Tibial nerve (tissue), 4 donors: ENCODE measurements around the gene NCF4. TPM values are rescaled to one million over a fixed set of nuclear protein-coding genes. Genes with fewer than 3 reads are reported as not detected.

Experiments
- DNase-seq, 2 donors: peaks; one replicate each; pipeline ENCODE4 v3.0.0-alpha.2; 2019; ENCODE audit warnings: low spot score in 2 of 2
- H3K27ac ChIP-seq, 4 donors: fragments of 200-600 bp; sonication (generic) in 3 of 4; one replicate each; pipeline ENCODE4 v1.5.1; 2017 to 2019; ENCODE audit warnings: mild to moderate bottlenecking in 1 of 4
- H3K27me3 ChIP-seq, 2 donors: fragments of 200-600 bp; sonication (generic) in 1 of 2; one replicate each; pipeline versions ENCODE4 v1.5.1 to v1.6.0; 2017 to 2019
- H3K36me3 ChIP-seq, 3 donors: fragments of 200-600 bp; sonication (generic); one replicate each; pipeline ENCODE4 v1.5.1; 2018 to 2019
- H3K4me1 ChIP-seq, 4 donors: fragments of 200-600 bp; sonication (generic) in 3 of 4; one replicate each; pipeline ENCODE4 v1.5.1; 2017 to 2019
- H3K4me3 ChIP-seq, 4 donors: fragments of 200-600 bp; sonication (generic) in 3 of 4; one replicate each; pipeline ENCODE4 v1.5.1; 2017 to 2019; ENCODE audit warnings: mild to moderate bottlenecking in 1 of 4, moderate library complexity in 1 of 4
- H3K9me3 ChIP-seq, 4 donors: fragments of 200-600 bp; sonication (generic) in 3 of 4; one replicate each; pipeline ENCODE4 v1.5.1; 2017 to 2019
- CTCF ChIP-seq, 5 experiments: fragments of 200-600 bp in 3 of 5; fragments of 450-650 bp in 2 of 5; sonication (generic) in 3 of 5; IDR thresholded peaks; one replicate each; pipeline ENCODE4 v1.5.1; 2016 to 2019; ENCODE audit warnings: antibody characterized with exemption in 5 of 5, mild to moderate bottlenecking in 3 of 5, moderate library complexity in 2 of 5
- EP300 ChIP-seq, 2 donors: sonication (generic); formaldehyde crosslinking; IDR thresholded peaks; one replicate each; pipeline ENCODE4 v1.6.1; 2017; ENCODE audit warnings: antibody characterized with exemption in 2 of 2, mild to moderate bottlenecking in 1 of 2
- POLR2A ChIP-seq, 2 donors: fragments of 450-650 bp; IDR thresholded peaks; one replicate each; pipeline ENCODE4 v1.6.1; 2017; ENCODE audit warnings: antibody characterized with exemption in 2 of 2, mild to moderate bottlenecking in 2 of 2, moderate library complexity in 2 of 2
- WGBS, 2 donors: methylation state at CpG; one replicate each; pipeline ENCODE4 v1.1.5; 2018; 5-methylcytosine and 5-hydroxymethylcytosine counted together
- total RNA-seq, 4 donors: library from RNA; depleted of rRNA; stranded (reverse); fragments of >200 nt; gene quantifications; one replicate each; pipeline ENCODE4 v1.1.0, GENCODE V29; 2016

The NCF4 gene
- total RNA-seq, 4 donors from 2014 or later, result 14.2 to 71.4 (median 17.2) TPM

- H3K4me1 ChIP-seq, result peaks cover 0 to 3% (median 0%) of the 10 kb centered on the region in 4 donors
- WGBS, 2 donors, result 85 to 90% methylated on average over 14 to 21 of the region's 21 CpGs
- H3K36me3 ChIP-seq, result no peaks in the 10 kb centered on the region
- peaks cover 0 to 11% (median 0%) of the 10 kb centered on the region in 4 donors for H3K9me3 ChIP-seq
- no peak overlapping the region for H3K27ac ChIP-seq
- no peak for DNase-seq
- TF ChIP-seq POLR2A (IDR thresholded peaks at IDR 0.05) (no peak), EP300 (IDR thresholded peaks at IDR 0.05) (no peak), CTCF (IDR thresholded peaks at IDR 0.05) (no peak)
- H3K4me3 ChIP-seq, result no peak overlapping the region
- H3K27me3 ChIP-seq, result peaks cover 0 to 19% of the 10 kb centered on the region in 2 donors
Measured at GRCh38 chr22:36923131-36923788, 62.5 kb downstream of the NCF4 start.

GRCh38 chr22:36924151-36924698 is 63.4 kb downstream of the NCF4 start:
- H3K4me3 ChIP-seq, result no peak overlapping the region
- TF ChIP-seq CTCF (IDR thresholded peaks at IDR 0.05), result no peak
- TF ChIP-seq POLR2A (IDR thresholded peaks at IDR 0.05), result no peak
- TF ChIP-seq EP300 (IDR thresholded peaks at IDR 0.05), result no peak
- DNase-seq, result no peak
- no peaks in the 10 kb centered on the region for H3K36me3 ChIP-seq
- H3K9me3 ChIP-seq, result peaks cover 0 to 2% (median 0%) of the 10 kb centered on the region in 4 donors
- H3K4me1 ChIP-seq, result peaks cover 0 to 3% (median 0%) of the 10 kb centered on the region in 4 donors
- H3K27ac ChIP-seq, result no peak overlapping the region
- WGBS, 2 donors, result 73 to 76% methylated on average over 6 to 8 of the region's 8 CpGs
- H3K27me3 ChIP-seq, result peaks cover 0 to 29% of the 10 kb centered on the region in 2 donors

DNA sequence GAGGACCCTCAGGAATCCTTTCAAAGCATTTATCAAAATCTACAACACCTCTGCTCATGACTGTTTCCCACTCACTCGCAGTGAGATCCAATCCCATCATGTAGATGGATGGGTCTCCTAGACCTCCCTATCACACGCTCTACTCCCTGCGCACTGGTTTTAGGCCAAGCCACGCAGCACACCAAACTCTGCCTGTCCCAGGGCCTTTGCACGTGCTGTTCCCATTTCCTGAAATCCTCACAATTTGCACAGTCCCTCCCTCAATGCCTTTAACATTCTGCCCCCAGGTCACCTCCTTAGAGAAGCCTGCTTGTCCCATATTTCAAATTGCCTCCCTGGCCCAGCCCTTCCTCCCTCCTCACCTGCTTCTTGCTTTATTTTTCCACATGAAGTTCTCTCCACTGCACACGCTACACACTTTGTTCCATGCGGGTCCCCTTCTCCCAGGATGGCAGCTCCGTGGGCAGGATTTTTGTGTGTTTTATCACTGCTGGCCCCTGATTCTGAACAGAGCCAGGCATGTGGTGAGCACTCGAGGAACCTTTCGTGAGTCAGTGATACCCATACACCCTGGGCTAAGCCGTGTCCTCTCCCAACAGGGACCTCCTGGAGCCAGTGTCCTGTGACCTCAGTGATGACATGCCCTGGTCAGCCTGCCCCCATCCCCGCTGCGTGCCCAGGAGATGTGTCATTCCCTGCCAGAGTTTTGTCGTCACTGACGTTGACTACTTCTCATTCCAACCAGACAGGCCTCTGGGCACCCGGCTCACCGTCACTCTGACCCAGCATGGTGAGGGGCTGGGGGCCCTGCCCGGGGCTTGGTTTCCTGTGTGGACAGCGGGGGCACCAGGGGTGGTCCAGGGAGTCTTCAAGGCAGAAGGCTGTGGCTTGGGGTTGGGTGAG is 64.8 kb downstream of the NCF4 start:
- Histone ChIP-seq H3K4me1 (peaks cover 0 to 3% (median 0%) of the 10 kb centered on the region in 4 donors), H3K4me3 (no peak overlapping the region), H3K27ac (no peak overlapping the region), H3K9me3 (no peaks in the 10 kb centered on the region), H3K36me3 (no peaks in the 10 kb centered on the region), H3K27me3 (peaks cover 0 to 33% of the 10 kb centered on the region in 2 donors)
- no peak for DNase-seq
- WGBS, 2 donors, result 77 to 80% methylated on average over 19 of the region's 19 CpGs
- no peak for TF ChIP-seq EP300 (IDR thresholded peaks at IDR 0.05)
- no peak for TF ChIP-seq CTCF (IDR thresholded peaks at IDR 0.05)
- TF ChIP-seq POLR2A (IDR thresholded peaks at IDR 0.05), result no peak

DNA sequence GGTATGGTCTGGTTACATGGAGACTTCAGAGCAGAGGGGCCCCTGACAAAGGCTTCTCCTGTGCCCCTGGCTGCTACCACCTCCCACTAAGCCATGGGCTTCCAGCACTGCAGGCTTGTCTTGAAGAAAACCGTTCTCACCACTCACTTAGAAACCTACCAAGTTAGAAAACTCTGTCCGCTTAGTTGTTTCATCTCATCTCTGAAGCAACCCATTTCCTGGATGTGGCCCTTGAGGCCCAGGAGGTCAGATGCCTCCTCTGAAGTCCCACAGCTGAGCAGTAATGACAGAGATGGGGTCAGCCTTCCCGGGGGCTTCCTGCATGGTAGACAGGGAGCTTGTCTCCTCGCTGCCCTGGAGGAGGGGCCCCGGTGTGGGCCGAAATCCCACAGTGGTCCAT is 65.5 kb downstream of the NCF4 start:
- Histone ChIP-seq H3K9me3 (no peaks in the 10 kb centered on the region), H3K27me3 (peaks cover 0 to 33% of the 10 kb centered on the region in 2 donors), H3K4me1 (peaks cover 0 to 3% (median 0%) of the 10 kb centered on the region in 4 donors), H3K4me3 (no peak overlapping the region), H3K36me3 (no peaks in the 10 kb centered on the region), H3K27ac (no peak overlapping the region)
- TF ChIP-seq EP300 (IDR thresholded peaks at IDR 0.05), result no peak
- 89% methylated on average over 6 of the region's 6 CpGs for WGBS, 2 donors
- DNase-seq, result no peak

GRCh38 chr22:36926721-36927435 is 66.1 kb downstream of the NCF4 start:
- Histone ChIP-seq H3K36me3 (no peaks in the 10 kb centered on the region), H3K27me3 (peaks cover 0 to 33% of the 10 kb centered on the region in 2 donors), H3K4me1 (no peaks in the 10 kb centered on the region), H3K27ac (no peak overlapping the region), H3K9me3 (no peaks in the 10 kb centered on the region), H3K4me3 (no peak overlapping the region)
- TF ChIP-seq CTCF (IDR thresholded peaks at IDR 0.05), result no peak
- no peak for TF ChIP-seq POLR2A (IDR thresholded peaks at IDR 0.05)
- no peak for TF ChIP-seq EP300 (IDR thresholded peaks at IDR 0.05)
- 76% methylated on average over 14 of the region's 14 CpGs for WGBS, 2 donors
- DNase-seq, result no peak
